ENCODE results near the gene GSK3A. TPM values are rescaled to one million over a fixed set of nuclear protein-coding genes. Genes with fewer than 3 reads are reported as not detected.

The GSK3A gene
- total and polyA plus RNA-seq, 2 of the 8 experiments (the other 6 are each of a cell fraction or from before 2014, with no cell fraction given) = 55.3 to 84.0 TPM

DNA sequence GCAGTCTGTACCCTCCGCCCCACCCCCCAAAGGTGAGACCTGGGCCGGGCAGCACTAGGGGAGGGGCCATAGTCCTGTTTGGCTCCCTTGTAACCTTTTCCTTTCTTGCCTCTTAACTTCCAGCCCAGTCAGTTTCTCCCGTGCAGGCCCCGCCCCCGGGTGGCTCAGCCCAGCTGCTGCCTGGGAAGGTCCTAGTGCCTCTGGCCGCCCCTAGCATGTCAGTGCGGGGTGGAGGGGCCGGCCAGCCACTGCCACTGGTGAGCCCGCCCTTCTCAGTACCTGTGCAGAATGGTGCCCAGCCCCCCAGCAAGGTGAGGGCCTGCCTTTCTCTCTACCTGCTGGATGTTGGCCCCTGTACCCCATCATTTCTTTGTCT is 49.0 kb upstream of the GSK3A start:
- FAIRE-seq (no peak), DNase-seq (ENCODE audit: low read depth in 1 of 2, low spot score in 2 of 2) (no peak)
- 86% methylated on average over 9 of the region's 9 CpGs; no CpG with 5 or more reads in 1 of the 2 experiments for WGBS, 2 experiments (ENCODE audit: extremely low coverage in 1 of 2, insufficient coverage in 1 of 2, insufficient read length in 1 of 2, insufficient replicate concordance in 2 of 2, low coverage in 1 of 2, low lambda C conversion rate in 2 of 2, missing lambda C conversion rate in 1 of 2)
- Histone ChIP-seq H3K79me2 (ENCODE audit: control insufficient read depth in 1 of 2, insufficient read depth in 2 of 2, low read length in 2 of 2) (no peaks in the 10 kb centered on the region), H3K23ac (ENCODE audit: insufficient read length) (no peak overlapping the region), H3K79me1 (ENCODE audit: low read depth, low read length) (peaks cover 7% of the 10 kb centered on the region), H3K27ac (ENCODE audit: low read depth, low read length) (no peak overlapping the region), H2AFZ (ENCODE audit: low read length) (no peak overlapping the region), H3K27me3 (replicated peaks in 1 of 4; ENCODE audit: control insufficient read depth in 3 of 4, extremely low read depth in 1 of 4, insufficient read depth in 3 of 4, low read length in 3 of 4) (no peaks in the 10 kb centered on the region), H2BK20ac (ENCODE audit: low read length) (no peak overlapping the region), H4K8ac (ENCODE audit: extremely low read depth, insufficient read depth, low read length) (no peak overlapping the region), H2BK120ac (replicated peaks; ENCODE audit: low read depth, low read length) (no peak overlapping the region), H3K9ac (replicated peaks in 1 of 4; ENCODE audit: extremely low read depth in 1 of 4, low read depth in 3 of 4, low read length in 3 of 4) (no peak overlapping the region), H3K4me3 (ENCODE audit: extremely low read depth in 1 of 4, insufficient read depth in 2 of 4, low read depth in 3 of 4, low read length in 4 of 4) (no peak overlapping the region), H3K4ac (replicated peaks; ENCODE audit: insufficient read length, low read depth, low read length) (no peak overlapping the region), H3K18ac (ENCODE audit: extremely low read depth, low read length) (no peak overlapping the region), H2BK12ac (ENCODE audit: low read depth, low read length) (0 out of 2 replicates have a peak overlapping the region, but pooled peaks have one; percentile 5), H3K4me2 (ENCODE audit: insufficient read depth in 1 of 2, low read depth in 2 of 2, low read length in 2 of 2) (no peak overlapping the region), H3K56ac (replicated peaks; ENCODE audit: insufficient read length, low read depth, low read length) (no peak overlapping the region), H3K4me1 (replicated peaks in 1 of 4; ENCODE audit: control insufficient read depth in 3 of 4, insufficient read depth in 4 of 4, low read length in 3 of 4) (peaks cover 0 to 2% (median under 1%) of the 10 kb centered on the region in 4 experiments; a peak in 5 of 7 replicates), H4K5ac (ENCODE audit: insufficient read length, low read depth, low read length) (no peak overlapping the region), H2AK5ac (ENCODE audit: low read depth, low read length) (no peak overlapping the region), H4K91ac (replicated peaks; ENCODE audit: insufficient read length, low read length) (no peak overlapping the region), H2BK5ac (ENCODE audit: low read depth, low read length) (no peak overlapping the region), H2BK15ac (ENCODE audit: low read length) (no peak overlapping the region), H3K23me2 (ENCODE audit: low read depth, low read length) (no peaks in the 10 kb centered on the region), H4K20me1 (replicated peaks in 1 of 2; ENCODE audit: control insufficient read depth in 1 of 2, insufficient read depth in 2 of 2, low read length in 2 of 2) (peaks cover 0 to 14% of the 10 kb centered on the region in 2 experiments), H3K9me3 (ENCODE audit: insufficient read depth in 2 of 2, low read depth in 1 of 2, low read length in 1 of 2) (no peaks in the 10 kb centered on the region), H3K14ac (ENCODE audit: insufficient read length) (no peak overlapping the region), H3K36me3 (ENCODE audit: control insufficient read depth in 2 of 4, insufficient read depth in 4 of 4, low read length in 3 of 4) (peaks cover 13 to 66% (median 54%) of the 10 kb centered on the region in 4 experiments; a peak in 7 of 8 replicates)
- CTCF ChIA-PET (ENCODE audit: partially characterized antibody) = interaction anchor here (1.0 to 10.6 kb wide), 3 partner anchors 12 to 183 kb away, joined by 3 to 155 read pairs (median 12); partner anchors contain the start of gene GSK3A
- POLR2A ChIA-PET (ENCODE audit: partially characterized antibody) = interaction anchor here (1.0 to 2.9 kb wide), 3 partner anchors 10 to 45 kb away, joined by 3 to 9 read pairs (median 4); no protein-coding TSS in a partner anchor
- TF ChIP-seq SP1 (IDR thresholded peaks at IDR 0.05; ENCODE audit: low read depth, low read length) = no peak
- peak; percentile 48; the same call in 1 of the 2 replicates for TF ChIP-seq FOSL1 (IDR thresholded peaks at IDR 0.05; ENCODE audit: insufficient read depth, low read depth, low read length)
- TF ChIP-seq PHF8 (conservative IDR thresholded peaks at IDR 0.05; ENCODE audit: low read depth, low read length) = no peak
- TF ChIP-seq, protein P1, sequence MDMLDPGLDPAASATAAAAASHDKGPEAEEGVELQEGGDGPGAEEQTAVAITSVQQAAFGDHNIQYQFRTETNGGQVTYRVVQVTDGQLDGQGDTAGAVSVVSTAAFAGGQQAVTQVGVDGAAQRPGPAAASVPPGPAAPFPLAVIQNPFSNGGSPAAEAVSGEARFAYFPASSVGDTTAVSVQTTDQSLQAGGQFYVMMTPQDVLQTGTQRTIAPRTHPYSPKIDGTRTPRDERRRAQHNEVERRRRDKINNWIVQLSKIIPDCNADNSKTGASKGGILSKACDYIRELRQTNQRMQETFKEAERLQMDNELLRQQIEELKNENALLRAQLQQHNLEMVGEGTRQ (IDR thresholded peaks at IDR 0.05; ENCODE audit: low read length) = no peak
